Endothelial cell (in vitro differentiated cells): ENCODE measurements around the gene ABCA3. TPM values are rescaled to one million over a fixed set of nuclear protein-coding genes. Genes with fewer than 3 reads are reported as not detected.

Experiments used
- DNase-seq: peaks from one replicate; pipeline ENCODE4 v3.0.0; 2021; ENCODE audit warnings: low spot score
- H3K27ac Mint-ChIP-seq: one replicate; pipeline ENCODE4 v1.8.0; 2021; ENCODE audit warnings: mixed read lengths, inconsistent platforms; ENCODE audit not compliant: unreplicated experiment
- H3K27me3 Mint-ChIP-seq: one replicate; pipeline ENCODE4 v1.8.0; 2021; ENCODE audit warnings: mild to moderate bottlenecking, moderate library complexity, mixed read lengths, inconsistent platforms; ENCODE audit not compliant: unreplicated experiment
- H3K36me3 Mint-ChIP-seq: one replicate; pipeline ENCODE4 v1.8.0; 2021; ENCODE audit warnings: mild to moderate bottlenecking, low read depth, mixed read lengths, inconsistent platforms; ENCODE audit not compliant: unreplicated experiment
- H3K4me1 Mint-ChIP-seq: one replicate; pipeline ENCODE4 v1.8.0; 2021; ENCODE audit warnings: mild to moderate bottlenecking, mixed read lengths, inconsistent platforms; ENCODE audit not compliant: unreplicated experiment
- H3K4me3 Mint-ChIP-seq: one replicate; pipeline ENCODE4 v1.8.0; 2021; ENCODE audit warnings: mild to moderate bottlenecking, mixed read lengths, inconsistent platforms; ENCODE audit not compliant: unreplicated experiment
- H3K9me3 Mint-ChIP-seq: one replicate; pipeline ENCODE4 v1.8.0; 2021; ENCODE audit warnings: mixed read lengths, inconsistent platforms; ENCODE audit not compliant: unreplicated experiment
- CTCF ChIP-seq: fragments of 200-600 bp; sonication (generic); IDR thresholded peaks from one replicate; pipeline ENCODE4 v1.5.0; 2021; ENCODE audit warnings: antibody characterized with exemption; ENCODE audit not compliant: unreplicated experiment
- total RNA-seq: library from RNA; stranded (reverse); fragmentation: NEBNext Ultra II Directional; extraction: Animal tissue kit (Norgen Biotek cat#: 25700); gene quantifications from one replicate; pipeline ENCODE4 v1.2.1, GENCODE V29; 2021; ENCODE audit not compliant: unreplicated experiment

Gene ABCA3
- total RNA-seq, 1 donor from 2014 or later = 10.4 TPM

DNA sequence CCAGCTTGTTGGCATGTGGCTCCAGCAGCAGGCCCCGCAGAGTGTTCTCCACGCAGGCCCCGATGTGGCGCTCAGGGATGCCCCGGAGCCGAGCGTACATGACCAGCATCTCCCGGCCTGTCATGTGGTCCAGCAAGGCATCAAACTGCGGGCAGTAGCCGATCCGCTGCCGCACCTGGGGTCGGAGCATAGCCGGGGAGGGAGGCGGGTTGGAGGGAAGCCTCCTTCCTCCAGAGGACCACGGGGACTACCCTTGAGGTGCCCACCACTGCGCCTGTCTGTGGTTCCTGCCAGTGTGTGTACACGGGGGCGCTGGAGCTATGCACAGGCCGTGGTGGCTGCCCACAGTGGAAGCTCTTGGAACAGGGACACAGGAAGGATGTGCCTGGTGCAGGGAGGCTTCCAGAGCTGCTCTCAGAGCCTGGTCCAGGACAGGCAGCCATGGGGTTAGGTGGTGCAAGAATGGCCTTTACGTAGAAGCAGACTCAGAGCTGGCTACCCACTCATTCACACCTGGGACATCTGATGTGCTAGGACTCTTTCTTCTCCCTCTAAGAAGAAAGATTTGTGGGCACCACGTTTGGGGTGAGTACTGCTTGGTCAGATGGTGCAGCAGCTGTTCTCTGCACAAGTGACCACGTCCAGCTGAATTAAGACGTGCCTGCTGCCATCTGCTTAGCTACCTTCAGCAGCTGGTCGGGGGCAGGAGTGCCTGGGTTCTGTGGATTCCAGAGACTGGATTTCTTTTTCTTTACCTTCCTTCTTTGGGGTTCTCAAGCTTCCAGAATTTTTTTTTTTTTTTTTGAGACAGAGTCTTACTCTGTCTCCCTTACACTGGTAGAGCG lies 61.4 kb downstream of the ABCA3 start:
- Mint-ChIP-seq H3K27ac (no peak overlapping the region), H3K36me3 (peaks cover 11% of the 10 kb centered on the region), H3K27me3 (peaks cover 14% of the 10 kb centered on the region), H3K9me3 (no peaks in the 10 kb centered on the region), H3K4me3 (no peak overlapping the region), H3K4me1 (no peaks in the 10 kb centered on the region)
- DNase-seq = no peak
- TF ChIP-seq CTCF = no peak

- no peaks in the 10 kb centered on the region for H3K4me1 Mint-ChIP-seq
- no peak for DNase-seq
- no peak for TF ChIP-seq CTCF
- no peak overlapping the region for H3K4me3 Mint-ChIP-seq
- H3K27me3 Mint-ChIP-seq = peaks cover 12% of the 10 kb centered on the region
- no peak overlapping the region for H3K27ac Mint-ChIP-seq
- peaks cover 6% of the 10 kb centered on the region for H3K36me3 Mint-ChIP-seq
- no peaks in the 10 kb centered on the region for H3K9me3 Mint-ChIP-seq
Observed at GRCh38 chr16:2278272-2278608, 62.3 kb downstream of the ABCA3 start.

DNA sequence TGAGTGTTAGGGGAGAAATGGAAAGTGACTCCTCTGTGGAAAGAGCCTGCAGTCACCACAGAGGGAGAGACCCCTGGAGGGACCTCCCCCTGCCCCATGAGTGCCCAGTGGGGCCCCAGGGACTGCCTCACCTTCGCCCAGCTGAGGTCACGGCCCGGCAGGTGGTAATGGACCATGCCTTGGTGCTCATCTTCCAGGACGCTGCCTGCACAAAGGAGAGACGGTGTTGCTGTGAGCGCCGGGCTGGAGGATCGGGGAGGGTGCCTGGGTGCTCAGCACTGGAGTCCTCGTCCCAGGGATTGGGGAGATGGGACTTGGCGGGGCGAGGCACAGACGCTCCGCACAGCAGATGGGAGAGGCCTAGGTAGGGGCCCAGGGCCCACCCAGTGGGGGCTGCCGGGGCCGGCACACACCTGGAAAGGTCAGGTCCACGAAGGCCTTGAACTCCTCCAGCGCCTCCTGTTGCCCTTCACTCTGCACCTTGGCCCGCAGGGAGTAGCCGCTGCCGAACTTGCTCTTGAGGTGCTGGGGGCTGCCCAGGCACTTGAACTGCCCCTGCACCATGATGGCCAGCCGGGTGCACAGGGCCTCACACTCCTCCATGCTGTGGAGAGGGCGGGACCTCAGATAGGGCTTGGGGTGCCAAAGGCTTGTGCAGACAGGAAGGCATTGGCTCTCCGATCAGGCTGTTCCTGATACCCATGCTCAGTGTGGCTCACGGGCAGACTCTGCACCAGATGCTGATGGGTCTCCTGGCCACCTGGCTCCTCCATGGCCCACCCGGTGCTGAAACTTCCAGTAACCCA lies 62.9 kb downstream of the ABCA3 start:
- H3K27ac Mint-ChIP-seq = no peak overlapping the region
- no peak for TF ChIP-seq CTCF
- H3K4me1 Mint-ChIP-seq = no peaks in the 10 kb centered on the region

DNA sequence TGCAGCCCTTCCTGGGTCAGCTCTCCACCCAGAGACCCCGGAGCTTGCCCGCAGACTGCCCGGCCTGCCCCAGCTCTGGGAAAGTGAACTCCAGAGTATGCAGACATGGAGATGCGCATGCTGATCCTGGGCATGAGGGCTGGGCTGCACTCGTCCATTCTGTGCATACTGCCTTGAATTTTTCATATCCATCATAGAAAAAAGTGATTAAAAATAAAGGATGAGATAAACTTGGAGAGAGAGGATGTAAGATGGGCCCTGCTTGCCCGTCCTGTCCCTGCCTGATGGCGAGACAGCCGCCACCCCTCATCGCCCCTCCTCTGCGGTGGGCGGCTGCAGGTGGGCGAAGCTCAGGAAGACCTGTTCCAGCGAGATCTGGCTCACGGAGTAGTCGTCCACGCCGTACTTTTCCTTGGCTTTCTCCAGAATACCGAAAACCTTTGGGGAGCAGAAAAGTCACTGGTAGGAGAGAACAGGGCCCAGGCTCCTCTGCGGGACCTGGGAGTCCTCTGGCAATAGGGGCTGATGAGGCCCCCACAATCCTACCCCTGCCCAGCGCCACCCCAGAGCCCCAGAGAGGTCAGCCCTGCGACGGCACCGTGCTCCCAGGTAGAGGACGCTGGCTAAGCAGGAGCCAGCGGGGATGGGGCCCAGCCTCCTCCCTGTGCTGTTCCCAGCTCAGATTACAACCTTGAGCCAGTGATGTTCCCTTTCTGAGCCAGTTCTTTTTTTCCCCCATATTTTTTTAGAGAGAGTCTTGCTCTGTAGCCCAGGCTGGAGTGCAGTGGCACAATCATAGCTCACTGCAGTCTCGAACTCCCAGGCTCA lies 63.9 kb downstream of the ABCA3 start:
- peaks cover 6% of the 10 kb centered on the region for H3K36me3 Mint-ChIP-seq
- no peak for DNase-seq

More for the DNA sequence above, 62.9 kb downstream of the ABCA3 start:
- Mint-ChIP-seq H3K36me3 (peaks cover 6% of the 10 kb centered on the region), H3K27me3 (peaks cover 12% of the 10 kb centered on the region), H3K9me3 (no peaks in the 10 kb centered on the region), H3K4me3 (no peak overlapping the region)
- DNase-seq = no peak

More for the DNA sequence above, 63.9 kb downstream of the ABCA3 start:
- TF ChIP-seq CTCF = no peak
- no peak overlapping the region for H3K27ac Mint-ChIP-seq
- H3K4me1 Mint-ChIP-seq = no peaks in the 10 kb centered on the region
- H3K4me3 Mint-ChIP-seq = no peak overlapping the region
- no peaks in the 10 kb centered on the region for H3K9me3 Mint-ChIP-seq
- peaks cover 12% of the 10 kb centered on the region for H3K27me3 Mint-ChIP-seq
